ENCODE results near the gene RBM17.

Gene RBM17

DNA sequence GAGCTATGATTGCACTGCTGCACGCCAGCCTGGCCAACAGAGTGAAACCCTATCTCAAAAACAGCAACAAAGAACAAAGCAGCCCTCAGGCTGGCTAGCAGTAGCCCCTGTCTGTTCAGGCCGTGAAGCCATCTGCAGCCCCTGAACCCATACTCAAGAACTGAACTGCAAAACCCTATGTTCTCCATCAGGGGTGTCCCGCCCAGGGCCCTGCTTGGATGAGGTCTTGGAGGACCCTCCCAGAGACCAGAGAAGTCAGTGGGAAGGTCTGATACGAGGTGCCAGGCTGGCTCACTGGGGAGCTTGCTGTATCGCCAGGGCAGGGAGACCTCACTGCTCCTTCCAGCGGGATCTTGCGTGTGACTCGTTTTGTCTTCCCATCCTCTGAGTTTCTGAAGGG is 39.3 kb downstream of the RBM17 start:
- Histone ChIP-seq H3K27me3 (ENCODE audit: insufficient read depth, low read length, poor library complexity) (no peaks in the 10 kb centered on the region), H3K4me2 (ENCODE audit: insufficient read depth, low read length) (no peak overlapping the region), H3K9me3 (ENCODE audit: insufficient read depth, low read length, severe bottlenecking) (no peaks in the 10 kb centered on the region), H3K27ac (ENCODE audit: low read length) (no peak overlapping the region), H3K4me3 (ENCODE audit: low read depth in 1 of 2, low read length in 2 of 2) (no peak overlapping the region), H2AFZ (ENCODE audit: low read depth, low read length) (no peak overlapping the region), H3K4me1 (ENCODE audit: insufficient read depth, low read length) (peaks cover 6% of the 10 kb centered on the region; the same call in 1 of the 2 replicates), H4K20me1 (ENCODE audit: insufficient read depth, low read length) (no peaks in the 10 kb centered on the region), H3K36me3 (ENCODE audit: insufficient read depth, low read length) (no peaks in the 10 kb centered on the region), H3K79me2 (ENCODE audit: insufficient read depth, low read length) (no peaks in the 10 kb centered on the region), H3K9ac (ENCODE audit: low read depth, low read length) (no peak overlapping the region)
- TF ChIP-seq, protein P1, sequence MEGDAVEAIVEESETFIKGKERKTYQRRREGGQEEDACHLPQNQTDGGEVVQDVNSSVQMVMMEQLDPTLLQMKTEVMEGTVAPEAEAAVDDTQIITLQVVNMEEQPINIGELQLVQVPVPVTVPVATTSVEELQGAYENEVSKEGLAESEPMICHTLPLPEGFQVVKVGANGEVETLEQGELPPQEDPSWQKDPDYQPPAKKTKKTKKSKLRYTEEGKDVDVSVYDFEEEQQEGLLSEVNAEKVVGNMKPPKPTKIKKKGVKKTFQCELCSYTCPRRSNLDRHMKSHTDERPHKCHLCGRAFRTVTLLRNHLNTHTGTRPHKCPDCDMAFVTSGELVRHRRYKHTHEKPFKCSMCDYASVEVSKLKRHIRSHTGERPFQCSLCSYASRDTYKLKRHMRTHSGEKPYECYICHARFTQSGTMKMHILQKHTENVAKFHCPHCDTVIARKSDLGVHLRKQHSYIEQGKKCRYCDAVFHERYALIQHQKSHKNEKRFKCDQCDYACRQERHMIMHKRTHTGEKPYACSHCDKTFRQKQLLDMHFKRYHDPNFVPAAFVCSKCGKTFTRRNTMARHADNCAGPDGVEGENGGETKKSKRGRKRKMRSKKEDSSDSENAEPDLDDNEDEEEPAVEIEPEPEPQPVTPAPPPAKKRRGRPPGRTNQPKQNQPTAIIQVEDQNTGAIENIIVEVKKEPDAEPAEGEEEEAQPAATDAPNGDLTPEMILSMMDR (IDR thresholded peaks at IDR 0.05; ENCODE audit: borderline replicate concordance, extremely low read depth, low read length, poor library complexity, severe bottlenecking) = no peak
- no peak for TF ChIP-seq EZH2 (IDR thresholded peaks at IDR 0.05; ENCODE audit: borderline replicate concordance, low read depth, low read length, severe bottlenecking)
- DNase-seq (no peak), ATAC-seq (ENCODE audit: insufficient read depth, low read depth) (no peak)

DNA sequence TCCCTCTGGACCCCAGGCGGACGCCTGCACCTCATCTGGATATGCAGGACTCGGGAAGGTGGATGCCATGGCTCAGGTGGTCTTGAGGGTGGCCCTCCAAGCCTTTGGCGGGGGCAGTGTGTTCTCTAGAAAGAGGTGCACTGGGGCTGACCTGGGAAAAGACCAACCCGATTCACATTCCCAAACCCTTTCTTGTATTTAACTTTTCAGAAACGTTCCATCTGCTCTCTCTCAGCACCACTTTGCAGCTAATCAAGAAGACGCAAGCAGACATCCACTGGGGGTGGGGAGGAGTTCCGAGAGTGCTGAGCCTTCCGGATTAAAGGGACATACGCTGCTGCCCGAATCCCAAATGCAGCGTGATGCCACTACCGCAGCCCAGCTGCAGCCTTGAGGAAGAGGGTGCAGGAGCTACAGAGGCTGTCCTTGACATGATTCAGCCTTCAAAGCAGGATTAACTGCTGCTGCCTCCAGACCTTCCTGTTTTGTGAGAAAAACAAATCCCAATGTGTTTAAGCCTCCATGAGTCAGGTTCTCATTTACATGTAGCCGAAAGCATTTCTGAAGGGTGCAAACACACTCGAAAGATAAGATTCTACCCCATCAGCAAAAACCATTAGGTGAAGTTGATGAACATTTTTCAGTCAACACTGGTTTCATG is 39.9 kb downstream of the RBM17 start:
- Histone ChIP-seq H4K20me1 (ENCODE audit: insufficient read depth, low read length) (no peaks in the 10 kb centered on the region), H3K27ac (ENCODE audit: low read length) (no peak overlapping the region), H3K36me3 (ENCODE audit: insufficient read depth, low read length) (no peaks in the 10 kb centered on the region), H3K4me1 (ENCODE audit: insufficient read depth, low read length) (peaks cover 6% of the 10 kb centered on the region; the same call in 1 of the 2 replicates), H3K27me3 (ENCODE audit: insufficient read depth, low read length, poor library complexity) (no peaks in the 10 kb centered on the region), H3K4me3 (ENCODE audit: low read depth in 1 of 2, low read length in 2 of 2) (no peak overlapping the region), H3K4me2 (ENCODE audit: insufficient read depth, low read length) (no peak overlapping the region), H3K9me3 (ENCODE audit: insufficient read depth, low read length, severe bottlenecking) (no peaks in the 10 kb centered on the region), H3K79me2 (ENCODE audit: insufficient read depth, low read length) (no peaks in the 10 kb centered on the region), H2AFZ (ENCODE audit: low read depth, low read length) (no peak overlapping the region), H3K9ac (ENCODE audit: low read depth, low read length) (no peak overlapping the region)
- ATAC-seq (ENCODE audit: insufficient read depth, low read depth) (no peak), DNase-seq (no peak)
- no peak for TF ChIP-seq EZH2 (IDR thresholded peaks at IDR 0.05; ENCODE audit: borderline replicate concordance, low read depth, low read length, severe bottlenecking)
- TF ChIP-seq, protein P1 (IDR thresholded peaks at IDR 0.05; ENCODE audit: borderline replicate concordance, extremely low read depth, low read length, poor library complexity, severe bottlenecking) = no peak

DNA sequence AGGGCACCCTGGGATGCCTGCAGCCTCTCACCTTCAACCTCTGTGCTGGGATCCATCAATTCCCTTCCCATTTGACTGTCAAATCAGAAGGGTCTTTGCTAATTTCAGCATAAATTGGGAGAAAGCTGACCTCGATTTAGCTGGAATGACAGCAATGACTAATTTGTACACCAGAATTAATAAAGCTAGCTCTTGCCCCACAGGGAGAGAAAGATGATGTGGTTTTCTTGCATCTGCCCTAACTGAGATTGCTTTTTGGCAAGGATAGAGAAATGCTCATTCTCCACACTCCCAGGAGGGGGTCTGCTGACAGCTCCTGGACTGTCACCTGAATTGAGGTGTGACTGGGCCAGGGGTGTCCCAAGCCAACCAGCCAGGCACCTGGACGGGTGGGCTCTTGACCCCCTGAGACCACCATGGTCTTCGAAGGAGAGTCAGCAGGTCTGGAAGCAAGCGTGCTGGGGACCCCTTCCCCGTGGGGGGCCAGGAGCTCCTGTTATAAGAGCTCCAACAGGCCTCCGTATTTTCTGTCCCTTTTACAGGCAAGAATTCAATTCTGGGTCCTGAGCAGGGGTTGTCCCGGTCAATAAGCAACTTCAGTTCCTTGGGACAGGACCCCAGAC is 42.1 kb downstream of the RBM17 start:
- Histone ChIP-seq H4K20me1 (ENCODE audit: insufficient read depth, low read length) (no peaks in the 10 kb centered on the region), H3K27ac (ENCODE audit: low read length) (no peak overlapping the region), H3K79me2 (ENCODE audit: insufficient read depth, low read length) (no peaks in the 10 kb centered on the region), H3K4me3 (ENCODE audit: low read depth in 1 of 2, low read length in 2 of 2) (no peak overlapping the region), H3K36me3 (ENCODE audit: insufficient read depth, low read length) (no peaks in the 10 kb centered on the region), H3K9ac (ENCODE audit: low read depth, low read length) (no peak overlapping the region), H2AFZ (ENCODE audit: low read depth, low read length) (no peak overlapping the region), H3K4me2 (ENCODE audit: insufficient read depth, low read length) (no peak overlapping the region), H3K9me3 (ENCODE audit: insufficient read depth, low read length, severe bottlenecking) (no peaks in the 10 kb centered on the region), H3K27me3 (ENCODE audit: insufficient read depth, low read length, poor library complexity) (peaks cover 7% of the 10 kb centered on the region), H3K4me1 (ENCODE audit: insufficient read depth, low read length) (peaks cover 12% of the 10 kb centered on the region; the same call in 1 of the 2 replicates)
- TF ChIP-seq EZH2 (IDR thresholded peaks at IDR 0.05; ENCODE audit: borderline replicate concordance, low read depth, low read length, severe bottlenecking) = no peak
- TF ChIP-seq, protein P1 (IDR thresholded peaks at IDR 0.05; ENCODE audit: borderline replicate concordance, extremely low read depth, low read length, poor library complexity, severe bottlenecking) = no peak
- DNase-seq (no peak), ATAC-seq (ENCODE audit: insufficient read depth, low read depth) (no peak)

Measured in DND-41 (cell line).